Activated naive CD4-positive, alpha-beta T cell treated with anti-CD3 and anti-CD28 coated beads, Interleukin-2, amount 10 ng/mL, durations not matched to agents 7 days and 5 days (primary cell): ENCODE measurements around the gene SMARCD1.

Experiments used
- CTCF ChIA-PET: fragments of 350-600 bp; sonication (Branson Sonifier 250); formaldehyde crosslinking; loops from one replicate; lab custom pipeline; 2021; ENCODE audit warnings: antibody characterized with exemption; lab: Charles Lee
- DNase-seq: peaks from one replicate; pipeline ENCODE4 v3.0.0-alpha.2; 2020
- H3K27ac Mint-ChIP-seq: one replicate; pipeline ENCODE4 v1.8.0; 2021; ENCODE audit warnings: mild to moderate bottlenecking, moderate library complexity, mixed read lengths
- H3K27me3 Mint-ChIP-seq: one replicate; pipeline ENCODE4 v1.8.0; 2021; ENCODE audit warnings: mild to moderate bottlenecking, mixed read lengths
- H3K36me3 Mint-ChIP-seq: one replicate; pipeline ENCODE4 v1.8.0; 2021; ENCODE audit warnings: mixed read lengths
- H3K4me1 Mint-ChIP-seq: one replicate; pipeline ENCODE4 v1.8.0; 2021; ENCODE audit warnings: mixed read lengths
- H3K4me3 Mint-ChIP-seq: one replicate; pipeline ENCODE4 v1.8.0; 2021; ENCODE audit warnings: mild to moderate bottlenecking, moderate library complexity, mixed read lengths
- H3K9me3 Mint-ChIP-seq: one replicate; pipeline ENCODE4 v1.8.0; 2021; ENCODE audit warnings: mixed read lengths

The SMARCD1 gene

DNA sequence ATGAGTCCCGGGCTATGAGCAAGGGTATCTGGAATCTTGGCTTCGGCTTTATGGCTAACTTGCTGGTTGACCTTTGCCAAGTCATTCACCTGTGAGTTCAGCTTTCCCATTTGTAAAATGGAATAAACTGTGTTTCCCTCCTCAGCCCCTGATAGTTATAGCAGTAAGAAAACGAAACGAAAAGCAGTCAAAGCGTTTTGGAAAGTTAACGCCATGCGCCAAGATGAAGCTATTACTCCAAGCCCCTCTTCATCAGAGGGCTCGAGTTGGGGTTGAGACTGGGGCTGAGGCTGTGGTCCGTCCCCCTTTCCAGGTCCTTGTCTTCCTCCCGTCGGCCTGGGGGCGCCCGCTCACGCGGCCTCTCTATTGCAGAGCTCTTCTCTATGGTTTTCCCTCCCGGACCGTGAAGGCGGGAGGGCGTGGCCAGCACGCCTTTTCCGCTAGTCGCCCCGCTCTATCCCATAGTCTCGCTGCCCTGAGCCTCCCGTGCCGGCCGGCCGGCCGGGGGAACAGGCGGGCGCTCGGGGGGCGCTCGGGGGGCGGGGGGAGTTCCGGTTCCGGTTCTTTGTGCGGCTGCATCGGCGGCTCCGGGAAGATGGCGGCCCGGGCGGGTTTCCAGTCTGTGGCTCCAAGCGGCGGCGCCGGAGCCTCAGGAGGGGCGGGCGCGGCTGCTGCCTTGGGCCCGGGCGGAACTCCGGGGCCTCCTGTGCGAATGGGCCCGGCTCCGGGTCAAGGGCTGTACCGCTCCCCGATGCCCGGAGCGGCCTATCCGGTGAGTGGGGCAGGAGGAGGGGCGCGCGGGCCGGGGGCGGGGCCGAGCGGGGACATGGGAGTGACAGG is at the start of gene SMARCD1:
SMARCD1 (plus strand) TSS at position 568 of the 840 bp plus-strand sequence; CDS start at position 596, 28 bp downstream.
- CTCF ChIA-PET = interaction anchor here (0.8 to 5.6 kb wide), 13 partner anchors 9 to 117 kb away, joined by 3 to 40 read pairs (median 5); partner anchors contain the start of genes COX14 and GPD1
- Mint-ChIP-seq H3K36me3 (peaks cover 12% of the 10 kb centered on the region), H3K27me3 (peaks cover 6% of the 10 kb centered on the region), H3K4me3 (peak within 1 kb of the TSS; percentile 92), H3K27ac (peak within 1 kb of the TSS; percentile 95), H3K4me1 (peaks cover 30% of the 10 kb centered on the region), H3K9me3 (no peaks in the 10 kb centered on the region)
- peak; percentile 88 for DNase-seq

DNA sequence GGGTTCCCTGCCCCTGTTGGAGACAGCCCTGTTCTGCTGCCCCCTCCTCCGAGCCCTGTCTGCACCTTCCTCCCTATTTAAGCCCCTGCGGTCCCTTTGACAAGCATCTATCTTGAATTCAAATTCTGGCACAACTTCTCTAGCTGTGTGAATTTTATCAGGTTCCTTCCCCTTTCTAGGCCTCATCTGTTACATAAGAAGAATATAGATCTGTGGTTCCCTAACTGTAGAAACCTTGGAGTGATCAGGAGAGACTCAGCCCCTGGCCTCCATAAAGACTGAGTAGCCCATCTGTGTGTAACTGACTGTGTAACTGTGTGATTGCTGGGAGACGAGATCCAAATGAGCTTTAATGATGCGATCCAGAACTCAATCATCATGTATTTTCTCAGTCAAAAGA is 46.8 kb upstream of the SMARCD1 start:
- no peak overlapping the region for H3K27ac Mint-ChIP-seq
- H3K9me3 Mint-ChIP-seq = no peaks in the 10 kb centered on the region
- H3K4me3 Mint-ChIP-seq = no peak overlapping the region
- CTCF ChIA-PET = interaction anchor here (0.7 to 10.3 kb wide), 16 partner anchors 9 to 174 kb away, joined by 3 to 232 read pairs (median 8); partner anchors contain the start of gene RACGAP1
- H3K27me3 Mint-ChIP-seq = peaks cover 45% of the 10 kb centered on the region
- peaks cover 2% of the 10 kb centered on the region for H3K4me1 Mint-ChIP-seq
- no peak for DNase-seq
- H3K36me3 Mint-ChIP-seq = no peaks in the 10 kb centered on the region

GRCh38 chr12:50039151-50039835 is 45.8 kb upstream of the SMARCD1 start:
- H3K27me3 Mint-ChIP-seq = peaks cover 41% of the 10 kb centered on the region
- no peaks in the 10 kb centered on the region for H3K36me3 Mint-ChIP-seq
- H3K27ac Mint-ChIP-seq = no peak overlapping the region
- H3K4me1 Mint-ChIP-seq = peaks cover 3% of the 10 kb centered on the region
- CTCF ChIA-PET = interaction anchor here (0.8 to 10.3 kb wide), 22 partner anchors 8 to 173 kb away, joined by 3 to 232 read pairs (median 5); partner anchors contain the start of genes GPD1 and RACGAP1
- no peak overlapping the region for H3K4me3 Mint-ChIP-seq
- peak; percentile 90 for DNase-seq
- no peaks in the 10 kb centered on the region for H3K9me3 Mint-ChIP-seq

- H3K4me3 Mint-ChIP-seq = no peak overlapping the region
- DNase-seq = no peak
- CTCF ChIA-PET = interaction anchor here (1.1 to 10.3 kb wide), 9 partner anchors 9 to 92 kb away, joined by 3 to 232 read pairs (median 16); partner anchors contain the start of gene RACGAP1
- H3K27ac Mint-ChIP-seq = no peak overlapping the region
- H3K36me3 Mint-ChIP-seq = no peaks in the 10 kb centered on the region
- peaks cover 3% of the 10 kb centered on the region for H3K4me1 Mint-ChIP-seq
- peaks cover 32% of the 10 kb centered on the region for H3K27me3 Mint-ChIP-seq
- no peaks in the 10 kb centered on the region for H3K9me3 Mint-ChIP-seq
Observed at GRCh38 chr12:50040657-50041056, 44.5 kb upstream of the SMARCD1 start.

- no peak overlapping the region for H3K4me3 Mint-ChIP-seq
- no peak overlapping the region for H3K27ac Mint-ChIP-seq
- peaks cover 3% of the 10 kb centered on the region for H3K4me1 Mint-ChIP-seq
- no peaks in the 10 kb centered on the region for H3K9me3 Mint-ChIP-seq
- H3K36me3 Mint-ChIP-seq = no peaks in the 10 kb centered on the region
- no peak for DNase-seq
- CTCF ChIA-PET = interaction anchor here (3.0 to 10.3 kb wide), 4 partner anchors 14 to 29 kb away, joined by 9 to 232 read pairs (median 64); partner anchors contain the start of gene RACGAP1
- H3K27me3 Mint-ChIP-seq = peaks cover 26% of the 10 kb centered on the region
Observed at GRCh38 chr12:50041062-50041860, 43.9 kb upstream of the SMARCD1 start.

GRCh38 chr12:50041962-50042361 is 43.2 kb upstream of the SMARCD1 start:
- Mint-ChIP-seq H3K36me3 (no peaks in the 10 kb centered on the region), H3K27me3 (peaks cover 21% of the 10 kb centered on the region), H3K27ac (no peak overlapping the region), H3K4me1 (peaks cover 3% of the 10 kb centered on the region), H3K4me3 (no peak overlapping the region), H3K9me3 (no peaks in the 10 kb centered on the region)
- DNase-seq = no peak
- CTCF ChIA-PET = interaction anchor here (3.5 to 10.3 kb wide), 3 partner anchors 13 to 28 kb away, joined by 29 to 232 read pairs (median 94); no protein-coding TSS in a partner anchor

GRCh38 chr12:50042693-50043092 is 42.4 kb upstream of the SMARCD1 start:
- no peak overlapping the region for H3K4me3 Mint-ChIP-seq
- H3K4me1 Mint-ChIP-seq = peaks cover 3% of the 10 kb centered on the region
- no peaks in the 10 kb centered on the region for H3K9me3 Mint-ChIP-seq
- no peaks in the 10 kb centered on the region for H3K36me3 Mint-ChIP-seq
- no peak for DNase-seq
- CTCF ChIA-PET = interaction anchor here (1.0 to 10.3 kb wide), 3 partner anchors 12 to 28 kb away, joined by 3 to 232 read pairs (median 29); no protein-coding TSS in a partner anchor
- no peak overlapping the region for H3K27ac Mint-ChIP-seq
- H3K27me3 Mint-ChIP-seq = peaks cover 21% of the 10 kb centered on the region

DNA sequence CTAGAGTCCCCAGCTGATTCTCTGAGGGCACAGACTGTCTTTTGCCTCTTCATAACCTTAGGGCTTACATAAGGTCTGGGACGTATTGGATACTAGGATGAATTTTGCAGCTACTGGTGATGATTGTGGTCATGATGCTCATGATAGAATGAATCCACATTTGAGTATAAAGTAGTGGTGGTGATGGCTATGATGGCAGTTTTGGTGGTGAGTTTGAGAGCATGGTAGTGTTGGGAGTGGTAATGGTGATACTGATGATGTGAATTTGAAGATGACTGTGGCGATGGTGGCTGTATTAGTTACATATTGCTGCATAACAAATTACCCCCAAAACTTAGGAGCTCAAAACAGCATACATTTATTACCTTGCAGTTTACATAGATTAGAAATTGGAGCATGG is 41.8 kb upstream of the SMARCD1 start:
- CTCF ChIA-PET = interaction anchor here (1.0 to 10.3 kb wide), 3 partner anchors 12 to 27 kb away, joined by 3 to 232 read pairs (median 29); no protein-coding TSS in a partner anchor
- no peak for DNase-seq
- Mint-ChIP-seq H3K27me3 (peaks cover 21% of the 10 kb centered on the region), H3K4me1 (peaks cover 3% of the 10 kb centered on the region), H3K9me3 (no peaks in the 10 kb centered on the region), H3K4me3 (no peak overlapping the region), H3K36me3 (no peaks in the 10 kb centered on the region), H3K27ac (no peak overlapping the region)

DNA sequence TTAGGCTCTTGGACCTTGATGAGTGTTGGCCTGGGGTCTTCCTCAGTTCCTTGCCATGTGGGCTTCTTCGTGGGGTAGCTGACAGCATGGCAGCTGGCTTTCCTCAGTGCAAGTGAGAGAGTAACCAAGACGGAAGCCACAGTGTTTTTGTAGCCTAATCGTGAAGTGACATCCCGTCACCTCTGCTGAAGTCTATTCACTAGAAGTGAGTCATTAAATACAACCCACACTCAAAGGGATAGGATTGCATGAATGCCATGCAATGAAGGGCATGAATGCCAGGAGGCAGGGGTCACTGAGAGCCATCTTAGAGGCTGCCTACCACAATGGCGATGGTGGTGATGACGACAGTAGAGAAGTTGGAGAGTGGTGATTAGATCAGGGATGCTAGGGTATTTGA is 41.3 kb upstream of the SMARCD1 start:
- CTCF ChIA-PET = interaction anchor here (1.0 to 10.3 kb wide), 3 partner anchors 11 to 27 kb away, joined by 3 to 232 read pairs (median 29); no protein-coding TSS in a partner anchor
- peaks cover 26% of the 10 kb centered on the region for H3K27me3 Mint-ChIP-seq
- H3K4me1 Mint-ChIP-seq = peaks cover 3% of the 10 kb centered on the region
- H3K4me3 Mint-ChIP-seq = no peak overlapping the region
- no peaks in the 10 kb centered on the region for H3K36me3 Mint-ChIP-seq
- DNase-seq = no peak
- H3K27ac Mint-ChIP-seq = no peak overlapping the region
- no peaks in the 10 kb centered on the region for H3K9me3 Mint-ChIP-seq

GRCh38 chr12:50047693-50048250 is 37.4 kb upstream of the SMARCD1 start:
- Mint-ChIP-seq H3K36me3 (no peaks in the 10 kb centered on the region), H3K27ac (no peak overlapping the region), H3K9me3 (no peaks in the 10 kb centered on the region), H3K4me3 (no peak overlapping the region), H3K27me3 (peaks cover 49% of the 10 kb centered on the region), H3K4me1 (peaks cover 2% of the 10 kb centered on the region)
- CTCF ChIA-PET = interaction anchor here (1.4 to 2.2 kb wide), 5 partner anchors 8 to 80 kb away, joined by 3 to 13 read pairs (median 5); no protein-coding TSS in a partner anchor
- no peak for DNase-seq

DNA sequence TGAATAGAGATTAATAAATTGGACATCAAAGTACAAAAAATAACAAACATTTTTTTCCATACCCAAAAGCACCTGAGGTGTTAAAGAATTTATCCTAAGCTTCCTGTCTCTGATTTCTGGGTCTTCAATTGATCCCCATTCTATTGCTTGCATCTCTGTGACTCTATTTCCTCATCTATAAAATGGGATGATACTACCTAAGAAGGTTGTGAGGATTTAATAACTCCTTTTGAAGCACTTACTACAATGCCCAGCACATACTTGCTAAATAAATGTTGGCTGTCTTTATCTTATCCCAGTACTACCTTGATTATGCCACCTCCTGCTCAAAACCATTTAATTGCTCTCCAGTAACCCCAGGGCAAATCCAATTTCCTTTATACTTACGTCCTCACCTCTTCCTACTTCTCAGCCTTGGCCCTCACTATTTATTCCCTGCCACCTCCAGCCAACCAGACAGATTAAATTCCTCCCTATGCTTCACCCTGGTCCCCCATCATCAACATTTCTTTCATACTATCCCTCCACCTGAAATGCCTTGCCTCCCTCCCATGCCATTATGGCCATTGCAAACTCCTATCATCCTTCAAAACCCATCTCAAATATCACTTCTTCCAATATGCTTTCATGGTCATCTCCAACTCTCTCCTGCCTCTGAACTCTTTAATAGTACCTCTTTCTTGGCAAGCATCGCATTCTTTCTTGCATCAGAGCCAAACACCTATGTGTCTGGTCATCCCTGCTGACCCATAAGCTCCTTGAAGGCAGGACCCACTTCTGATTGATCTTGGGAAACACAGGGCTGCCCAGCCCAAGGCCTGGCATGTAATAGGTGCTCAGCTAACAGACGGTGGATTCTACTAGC is 35.7 kb upstream of the SMARCD1 start:
- Mint-ChIP-seq H3K27me3 (peaks cover 57% of the 10 kb centered on the region), H3K4me1 (no peaks in the 10 kb centered on the region), H3K4me3 (no peak overlapping the region), H3K27ac (no peak overlapping the region), H3K36me3 (no peaks in the 10 kb centered on the region), H3K9me3 (no peaks in the 10 kb centered on the region)
- DNase-seq = no peak
- CTCF ChIA-PET = interaction anchor here (1.0 to 4.0 kb wide), 4 partner anchors 10 to 82 kb away, joined by 3 to 22 read pairs (median 5); no protein-coding TSS in a partner anchor

- Mint-ChIP-seq H3K27me3 (peaks cover 55% of the 10 kb centered on the region), H3K9me3 (no peaks in the 10 kb centered on the region), H3K27ac (no peak overlapping the region), H3K4me1 (no peaks in the 10 kb centered on the region), H3K4me3 (no peak overlapping the region), H3K36me3 (no peaks in the 10 kb centered on the region)
- CTCF ChIA-PET = interaction anchor here (1.0 to 4.0 kb wide), 3 partner anchors 10 to 83 kb away, joined by 3 to 22 read pairs (median 7); no protein-coding TSS in a partner anchor
- DNase-seq = no peak
Observed at GRCh38 chr12:50050119-50050385, 35.1 kb upstream of the SMARCD1 start.
